Ovary (tissue), 9 donors: Measurements from ENCODE around the gene RUNX1. TPM values are rescaled to one million over a fixed set of nuclear protein-coding genes. Genes with fewer than 3 reads are reported as not detected.

ENCODE experiments used
- DNase-seq, 5 donors: peaks; one replicate each; pipeline ENCODE4 v3.0.0-alpha.2; 2019 to 2020
- H3K27ac ChIP-seq, 2 donors: fragments of 200-600 bp; one replicate each; pipeline versions ENCODE4 v1.5.1 to v1.8.0; 2019 to 2022
- H3K27me3 ChIP-seq: fragments of 200-600 bp; one replicate; pipeline ENCODE4 v1.8.0; 2022
- H3K36me3 ChIP-seq: fragments of 200-600 bp; sonication (generic); one replicate; pipeline ENCODE4 v1.5.1; 2019
- H3K4me1 ChIP-seq: one replicate; pipeline ENCODE4 v1.8.1; 2013; ENCODE audit warnings: mild to moderate bottlenecking, moderate library complexity; ENCODE audit not compliant: insufficient read depth
- H3K4me3 ChIP-seq: fragments of 200-600 bp; sonication (generic); one replicate; pipeline ENCODE4 v1.5.1; 2017
- H3K9me3 ChIP-seq, 2 donors: fragments of 200-600 bp in 1 of 2; sonication (generic) in 1 of 2; one replicate each; pipeline versions ENCODE4 v1.5.1 to v1.8.1; 2013 to 2019; ENCODE audit warnings: mild to moderate bottlenecking in 1 of 2, moderate library complexity in 1 of 2
- CTCF ChIP-seq, 3 donors: fragments of 450-650 bp in 2 of 3; fragments of 200-600 bp in 1 of 3; IDR thresholded peaks; one replicate each; pipeline versions ENCODE4 v1.5.1 to v1.8.0; 2016 to 2022; ENCODE audit warnings: antibody characterized with exemption in 3 of 3, mild to moderate bottlenecking in 1 of 3
- EP300 ChIP-seq: sonication (generic); formaldehyde crosslinking; IDR thresholded peaks from one replicate; pipeline ENCODE4 v1.6.1; 2017; ENCODE audit warnings: antibody characterized with exemption
- POLR2A ChIP-seq: fragments of 450-650 bp; IDR thresholded peaks from one replicate; pipeline ENCODE4 v1.6.1; 2017; ENCODE audit warnings: antibody characterized with exemption, mild to moderate bottlenecking, moderate library complexity
- WGBS, 3 donors: extraction: QIAGEN DNeasy Blood & Tissue Kit in 1 of 3; methylation state at CpG; one replicate each; pipeline versions ENCODE4 v1.1.5 to v1.1.7; 2013 to 2017; 5-methylcytosine and 5-hydroxymethylcytosine counted together
- intact Hi-C, 4 donors: fragments of 100-400 bp; cut with DNase I; formaldehyde crosslinking; loops; one replicate each; pipeline versions ENCODE4 v1.11.0 to v1.15.1; 2022 to 2023
- polyA plus RNA-seq, 2 donors: library from polyadenylated mRNA; stranded (reverse); fragments of 200-250 nt in 1 of 2; fragments of 350-450 nt in 1 of 2; fragmentation: Illumina TruSeq in 1 of 2; extraction: RNeasy Lipid Tissue Mini Kit (QIAGEN cat#74804) in 1 of 2; gene quantifications; one replicate each; pipeline ENCODE4 v1.2.3, GENCODE V29; 2013 to 2014
- total RNA-seq, 7 donors: library from RNA; depleted of rRNA in 2 of 7; stranded (reverse); fragments of >200 nt in 2 of 7; fragmentation: NEBNext Ultra II Directional in 3 of 7; extraction: Animal tissue kit (Norgen Biotek cat#: 25700) in 3 of 7; gene quantifications; one replicate each; pipeline versions ENCODE4 v1.1.0 to v1.2.4, GENCODE V29; 2016 to 2023
- donor health status: DM: no; HTN: no; CAD: no; lungs with moderate emphysema.
- donor health status: DM: no; HTN: no; CAD: no.
- donor health status: Bipolar disorder and iron deficiency.
- donor health status: DM: yes; HTN: yes; CAD: no.
- donor health status: DM: no; HTN: no; CAD: no.
- donor health status: DM: yes; HTN: yes; CAD: no.

The RUNX1 gene
- total and polyA plus RNA-seq, 9 donors = 6.0 to 27.4 (median 17.8) TPM

- intact Hi-C loops = no loop called here
- DNase-seq = no peak
Measured at GRCh38 chr21:34919406-34919805, 129.7 kb downstream of the RUNX1 start.

GRCh38 chr21:34916446-34916845, 132.7 kb downstream of the RUNX1 start:
- Histone ChIP-seq H3K36me3 (no peaks in the 10 kb centered on the region), H3K27ac (no peak overlapping the region), H3K4me1 (peaks cover 3% of the 10 kb centered on the region), H3K9me3 (no peaks in the 10 kb centered on the region), H3K27me3 (no peaks in the 10 kb centered on the region), H3K4me3 (no peak overlapping the region)
- TF ChIP-seq POLR2A (no peak), EP300 (no peak), CTCF (IDR thresholded peaks at IDR 0.05) (no peak)
- intact Hi-C loops = no loop called here
- 58 to 86% (median 65%) methylated on average over 7 of the region's 7 CpGs for WGBS, 3 donors
- DNase-seq = no peak

More at GRCh38 chr21:34919406-34919805, 129.7 kb downstream of the RUNX1 start:
- no peak overlapping the region for H3K27ac ChIP-seq
- H3K27me3 ChIP-seq = no peaks in the 10 kb centered on the region
- H3K4me3 ChIP-seq = no peak overlapping the region
- H3K36me3 ChIP-seq = no peaks in the 10 kb centered on the region
- WGBS, 3 donors = 63 to 69% (median 67%) methylated on average over 6 of the region's 6 CpGs
- no peak for TF ChIP-seq EP300
- TF ChIP-seq CTCF (IDR thresholded peaks at IDR 0.05) = no peak
- no peak for TF ChIP-seq POLR2A
- H3K4me1 ChIP-seq = peaks cover 3% of the 10 kb centered on the region
- H3K9me3 ChIP-seq = no peaks in the 10 kb centered on the region

- TF ChIP-seq EP300 (no peak), POLR2A (no peak), CTCF (IDR thresholded peaks at IDR 0.05) (no peak)
- no peak overlapping the region for H3K27ac ChIP-seq
- H3K36me3 ChIP-seq = no peaks in the 10 kb centered on the region
- intact Hi-C loops = no loop called here
- no peaks in the 10 kb centered on the region for H3K27me3 ChIP-seq
- H3K4me1 ChIP-seq = peaks cover 3% of the 10 kb centered on the region
- no peak for DNase-seq
- no peak overlapping the region for H3K4me3 ChIP-seq
- no peaks in the 10 kb centered on the region for H3K9me3 ChIP-seq
Measured at GRCh38 chr21:34915364-34915841, 133.7 kb downstream of the RUNX1 start.

GRCh38 chr21:34914239-34914638, 134.9 kb downstream of the RUNX1 start:
- 74 to 85% (median 84%) methylated on average over 3 of the region's 3 CpGs for WGBS, 3 donors
- TF ChIP-seq CTCF (IDR thresholded peaks at IDR 0.05) = no peak
- TF ChIP-seq POLR2A = no peak
- TF ChIP-seq EP300 = no peak
- no peaks in the 10 kb centered on the region for H3K9me3 ChIP-seq
- no peak overlapping the region for H3K4me3 ChIP-seq
- peaks cover 3% of the 10 kb centered on the region for H3K4me1 ChIP-seq
- intact Hi-C loops = no loop called here
- no peaks in the 10 kb centered on the region for H3K27me3 ChIP-seq
- DNase-seq = no peak
- H3K36me3 ChIP-seq = no peaks in the 10 kb centered on the region
- no peak overlapping the region for H3K27ac ChIP-seq

- 78 to 79% (median 78%) methylated on average over 5 of the region's 5 CpGs for WGBS, 3 donors
Measured at GRCh38 chr21:34913811-34914210, 135.3 kb downstream of the RUNX1 start.

More at GRCh38 chr21:34913811-34914210, 135.3 kb downstream of the RUNX1 start:
- Histone ChIP-seq H3K9me3 (no peaks in the 10 kb centered on the region), H3K27ac (no peak overlapping the region), H3K4me1 (peaks cover 3% of the 10 kb centered on the region), H3K36me3 (no peaks in the 10 kb centered on the region), H3K4me3 (no peak overlapping the region), H3K27me3 (no peaks in the 10 kb centered on the region)
- intact Hi-C loops = no loop called here
- TF ChIP-seq CTCF (IDR thresholded peaks at IDR 0.05) (no peak), POLR2A (no peak), EP300 (no peak)
- no peak for DNase-seq
